SU-DHL-6 (cell line): ENCODE data around the gene GNL3.

ENCODE experiments used
- EZH2phosphoT487 ChIP-seq: fragments of 200-600 bp; sonication (generic), shearing (Covaris generic); conservative IDR thresholded peaks from 2 replicates; pipeline ENCODE4 v1.6.1; 2018; ENCODE audit warnings: mild to moderate bottlenecking, antibody characterized with exemption, low read length, moderate library complexity, mixed read lengths
- TF ChIP-seq, protein P1 (sequence below): fragments of 200-600 bp; sonication (generic); IDR thresholded peaks from one replicate; pipeline ENCODE4 v1.5.1; 2017; ENCODE audit warnings: antibody characterized with exemption, mild to moderate bottlenecking, low read length, moderate library complexity; ENCODE audit not compliant: insufficient read depth, poor library complexity, severe bottlenecking

GRCh38 chr3:52719618-52720017 lies 33.8 kb downstream of the GNL3 start:
- TF ChIP-seq, protein P1, sequence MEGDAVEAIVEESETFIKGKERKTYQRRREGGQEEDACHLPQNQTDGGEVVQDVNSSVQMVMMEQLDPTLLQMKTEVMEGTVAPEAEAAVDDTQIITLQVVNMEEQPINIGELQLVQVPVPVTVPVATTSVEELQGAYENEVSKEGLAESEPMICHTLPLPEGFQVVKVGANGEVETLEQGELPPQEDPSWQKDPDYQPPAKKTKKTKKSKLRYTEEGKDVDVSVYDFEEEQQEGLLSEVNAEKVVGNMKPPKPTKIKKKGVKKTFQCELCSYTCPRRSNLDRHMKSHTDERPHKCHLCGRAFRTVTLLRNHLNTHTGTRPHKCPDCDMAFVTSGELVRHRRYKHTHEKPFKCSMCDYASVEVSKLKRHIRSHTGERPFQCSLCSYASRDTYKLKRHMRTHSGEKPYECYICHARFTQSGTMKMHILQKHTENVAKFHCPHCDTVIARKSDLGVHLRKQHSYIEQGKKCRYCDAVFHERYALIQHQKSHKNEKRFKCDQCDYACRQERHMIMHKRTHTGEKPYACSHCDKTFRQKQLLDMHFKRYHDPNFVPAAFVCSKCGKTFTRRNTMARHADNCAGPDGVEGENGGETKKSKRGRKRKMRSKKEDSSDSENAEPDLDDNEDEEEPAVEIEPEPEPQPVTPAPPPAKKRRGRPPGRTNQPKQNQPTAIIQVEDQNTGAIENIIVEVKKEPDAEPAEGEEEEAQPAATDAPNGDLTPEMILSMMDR: no peak
- TF ChIP-seq EZH2phosphoT487: no peak
